HepG2 (cell line): ENCODE data around the gene UPB1. TPM values are rescaled to one million over a fixed set of nuclear protein-coding genes. Genes with fewer than 3 reads are reported as not detected.

Experiments
- ARNTL ChIP-seq: sonication (generic); formaldehyde crosslinking; IDR thresholded peaks from 2 replicates; pipeline ENCODE4 v1.4.0; 2020; ENCODE audit warnings: mild to moderate bottlenecking, missing genetic modification reagents
- ATF7-NPFF ChIP-seq: sonication (generic); formaldehyde crosslinking; IDR thresholded peaks from 2 replicates; pipeline ENCODE4 v1.8.1; 2023; ENCODE audit warnings: mild to moderate bottlenecking, low read depth, missing genetic modification reagents, moderate library complexity
- GRHL1 ChIP-seq: sonication (generic); formaldehyde crosslinking; conservative IDR thresholded peaks from 2 replicates; pipeline ENCODE4 v1.8.0; 2022; ENCODE audit warnings: missing genetic modification reagents
- HMG20A ChIP-seq: IDR thresholded peaks from 2 replicates; pipeline ENCODE4 v1.6.1; 2016; ENCODE audit warnings: borderline replicate concordance
- JUN ChIP-seq: sonication (generic); formaldehyde crosslinking; IDR thresholded peaks from 2 replicates; pipeline ENCODE4 v1.4.0; 2020; ENCODE audit warnings: mild to moderate bottlenecking, missing genetic modification reagents
- KLF13 ChIP-seq: sonication (generic); formaldehyde crosslinking; IDR thresholded peaks from 2 replicates; pipeline ENCODE4 v1.4.0; 2020; ENCODE audit warnings: mild to moderate bottlenecking, missing genetic modification reagents
- MED8 ChIP-seq: sonication (generic); formaldehyde crosslinking; IDR thresholded peaks from 2 replicates; pipeline ENCODE4 v1.8.1; 2023; ENCODE audit warnings: mild to moderate bottlenecking, missing genetic modification reagents; ENCODE audit not compliant: insufficient replicate concordance
- SNAI1 ChIP-seq: sonication (generic); formaldehyde crosslinking; IDR thresholded peaks from 2 replicates; pipeline ENCODE4 v1.5.0; 2020; ENCODE audit warnings: mild to moderate bottlenecking, missing genetic modification reagents, borderline replicate concordance
- SRY ChIP-seq: sonication (generic); formaldehyde crosslinking; IDR thresholded peaks from 2 replicates; pipeline ENCODE4 v1.8.0; 2022; ENCODE audit warnings: mild to moderate bottlenecking, missing genetic modification reagents
- ZFP62 ChIP-seq: sonication (generic); formaldehyde crosslinking; IDR thresholded peaks from 2 replicates; pipeline ENCODE4 v1.4.0; 2020; ENCODE audit warnings: missing genetic modification reagents
- ZNF18 ChIP-seq: sonication (generic); formaldehyde crosslinking; IDR thresholded peaks from 2 replicates; pipeline ENCODE4 v1.8.0; 2022; ENCODE audit warnings: mild to moderate bottlenecking, missing genetic modification reagents; ENCODE audit not compliant: insufficient replicate concordance
- ZNF264 ChIP-seq: sonication (generic); formaldehyde crosslinking; IDR thresholded peaks from 2 replicates; pipeline ENCODE4 v1.4.0; 2020; ENCODE audit warnings: missing genetic modification reagents
- ZNF354B ChIP-seq: sonication (generic); formaldehyde crosslinking; IDR thresholded peaks from 2 replicates; pipeline ENCODE4 v1.8.0; 2022; ENCODE audit warnings: mild to moderate bottlenecking, missing genetic modification reagents
- ZNF788 ChIP-seq: sonication (generic); formaldehyde crosslinking; IDR thresholded peaks from 2 replicates; pipeline ENCODE4 v1.5.0; 2020; ENCODE audit warnings: mild to moderate bottlenecking, missing genetic modification reagents, borderline replicate concordance
- polyA plus RNA-seq, 8 experiments: library from polyadenylated mRNA; depleted of rRNA in 3 of 8; stranded (reverse) in 7 of 8; unstranded in 1 of 8; fragments of >200 nt; fragmentation: Illumina TruSeq in 4 of 8; extraction: Trizol in 4 of 8; gene quantifications; 2 replicates each; pipeline versions ENCODE4 v1.2.1 to v1.2.3, GENCODE V29; 2011 to 2016; ENCODE audit warnings: low read depth in 4 of 8, missing spikeins in 1 of 8, mixed read lengths in 1 of 8; ENCODE audit not compliant: insufficient read depth in 1 of 8
- total RNA-seq, 5 experiments: library from RNA; depleted of rRNA; stranded (reverse); fragments of >200 nt; fragmentation: Illumina TruSeq; extraction: Trizol; gene quantifications; 2 replicates each; pipeline ENCODE4 v1.2.3, GENCODE V29; 2016; ENCODE audit warnings: low read depth in 1 of 5
- TF ChIP-seq, protein P1 (sequence below): sonication (generic); formaldehyde crosslinking; IDR thresholded peaks from 2 replicates; pipeline ENCODE4 v1.5.1; 2020; ENCODE audit warnings: missing genetic modification reagents, mild to moderate bottlenecking, borderline replicate concordance
- TF ChIP-seq, protein P2 (sequence below): sonication (generic); formaldehyde crosslinking; IDR thresholded peaks from 2 replicates; pipeline ENCODE4 v1.5.1; 2020; ENCODE audit warnings: mild to moderate bottlenecking, missing genetic modification reagents, moderate library complexity

Gene UPB1
- total and polyA plus RNA-seq, 2 of the 13 experiments (the other 11 are each of a cell fraction or from before 2014, with no cell fraction given) = 0.38 to 1.2 TPM

- TF ChIP-seq SRY (CRISPR knock-in tag) (no peak; the same call in 1 of the 2 replicates), ZNF18 (CRISPR knock-in tag) (peak; percentile 85), ZFP62 (CRISPR knock-in tag) (no peak), ZNF788 (peak; percentile 91; the same call in 1 of the 2 replicates), GRHL1 (CRISPR knock-in tag) (no peak), ZNF264 (0 out of 2 replicates have a peak, but pooled peaks have one; percentile 76), ZNF354B (no peak), SNAI1 (CRISPR knock-in tag) (peak; percentile 89; the same call in 1 of the 2 replicates), MED8 (CRISPR knock-in tag) (peak; percentile 95), KLF13 (no peak; the same call in 1 of the 2 replicates), JUN (CRISPR knock-in tag) (no peak), ARNTL (CRISPR knock-in tag) (peak; percentile 67; the same call in 1 of the 2 replicates), HMG20A (CRISPR knock-in tag) (no peak), ATF7-NPFF (peak; percentile 64; the same call in 1 of the 2 replicates)
- TF ChIP-seq, protein P1, sequence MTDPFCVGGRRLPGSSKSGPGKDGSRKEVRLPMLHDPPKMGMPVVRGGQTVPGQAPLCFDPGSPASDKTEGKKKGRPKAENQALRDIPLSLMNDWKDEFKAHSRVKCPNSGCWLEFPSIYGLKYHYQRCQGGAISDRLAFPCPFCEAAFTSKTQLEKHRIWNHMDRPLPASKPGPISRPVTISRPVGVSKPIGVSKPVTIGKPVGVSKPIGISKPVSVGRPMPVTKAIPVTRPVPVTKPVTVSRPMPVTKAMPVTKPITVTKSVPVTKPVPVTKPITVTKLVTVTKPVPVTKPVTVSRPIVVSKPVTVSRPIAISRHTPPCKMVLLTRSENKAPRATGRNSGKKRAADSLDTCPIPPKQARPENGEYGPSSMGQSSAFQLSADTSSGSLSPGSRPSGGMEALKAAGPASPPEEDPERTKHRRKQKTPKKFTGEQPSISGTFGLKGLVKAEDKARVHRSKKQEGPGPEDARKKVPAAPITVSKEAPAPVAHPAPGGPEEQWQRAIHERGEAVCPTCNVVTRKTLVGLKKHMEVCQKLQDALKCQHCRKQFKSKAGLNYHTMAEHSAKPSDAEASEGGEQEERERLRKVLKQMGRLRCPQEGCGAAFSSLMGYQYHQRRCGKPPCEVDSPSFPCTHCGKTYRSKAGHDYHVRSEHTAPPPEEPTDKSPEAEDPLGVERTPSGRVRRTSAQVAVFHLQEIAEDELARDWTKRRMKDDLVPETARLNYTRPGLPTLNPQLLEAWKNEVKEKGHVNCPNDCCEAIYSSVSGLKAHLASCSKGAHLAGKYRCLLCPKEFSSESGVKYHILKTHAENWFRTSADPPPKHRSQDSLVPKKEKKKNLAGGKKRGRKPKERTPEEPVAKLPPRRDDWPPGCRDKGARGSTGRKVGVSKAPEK (CRISPR knock-in tag) = no peak
- TF ChIP-seq, protein P2, sequence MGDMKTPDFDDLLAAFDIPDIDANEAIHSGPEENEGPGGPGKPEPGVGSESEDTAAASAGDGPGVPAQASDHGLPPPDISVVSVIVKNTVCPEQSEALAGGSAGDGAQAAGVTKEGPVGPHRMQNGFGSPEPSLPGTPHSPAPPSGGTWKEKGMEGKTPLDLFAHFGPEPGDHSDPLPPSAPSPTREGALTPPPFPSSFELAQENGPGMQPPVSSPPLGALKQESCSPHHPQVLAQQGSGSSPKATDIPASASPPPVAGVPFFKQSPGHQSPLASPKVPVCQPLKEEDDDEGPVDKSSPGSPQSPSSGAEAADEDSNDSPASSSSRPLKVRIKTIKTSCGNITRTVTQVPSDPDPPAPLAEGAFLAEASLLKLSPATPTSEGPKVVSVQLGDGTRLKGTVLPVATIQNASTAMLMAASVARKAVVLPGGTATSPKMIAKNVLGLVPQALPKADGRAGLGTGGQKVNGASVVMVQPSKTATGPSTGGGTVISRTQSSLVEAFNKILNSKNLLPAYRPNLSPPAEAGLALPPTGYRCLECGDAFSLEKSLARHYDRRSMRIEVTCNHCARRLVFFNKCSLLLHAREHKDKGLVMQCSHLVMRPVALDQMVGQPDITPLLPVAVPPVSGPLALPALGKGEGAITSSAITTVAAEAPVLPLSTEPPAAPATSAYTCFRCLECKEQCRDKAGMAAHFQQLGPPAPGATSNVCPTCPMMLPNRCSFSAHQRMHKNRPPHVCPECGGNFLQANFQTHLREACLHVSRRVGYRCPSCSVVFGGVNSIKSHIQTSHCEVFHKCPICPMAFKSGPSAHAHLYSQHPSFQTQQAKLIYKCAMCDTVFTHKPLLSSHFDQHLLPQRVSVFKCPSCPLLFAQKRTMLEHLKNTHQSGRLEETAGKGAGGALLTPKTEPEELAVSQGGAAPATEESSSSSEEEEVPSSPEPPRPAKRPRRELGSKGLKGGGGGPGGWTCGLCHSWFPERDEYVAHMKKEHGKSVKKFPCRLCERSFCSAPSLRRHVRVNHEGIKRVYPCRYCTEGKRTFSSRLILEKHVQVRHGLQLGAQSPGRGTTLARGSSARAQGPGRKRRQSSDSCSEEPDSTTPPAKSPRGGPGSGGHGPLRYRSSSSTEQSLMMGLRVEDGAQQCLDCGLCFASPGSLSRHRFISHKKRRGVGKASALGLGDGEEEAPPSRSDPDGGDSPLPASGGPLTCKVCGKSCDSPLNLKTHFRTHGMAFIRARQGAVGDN (CRISPR knock-in tag) = peak; percentile 96
Measured at GRCh38 chr22:24555165-24556039, 60.3 kb downstream of the UPB1 start, which contains the start of gene SNRPD3 (continued).
